GM19043 (cell line): Measurements from ENCODE around the gene SMAP1.
A peak's percentile ranks its signal among the peaks of the same experiment; 100 is the strongest.

Experiments
- ATAC-seq: cut with Tn5 transposase; IDR thresholded peaks from one replicate; pipeline ENCODE4 v1.9.1; 2021; ENCODE audit warnings: low read depth; ENCODE audit not compliant: unreplicated experiment

The SMAP1 gene

DNA sequence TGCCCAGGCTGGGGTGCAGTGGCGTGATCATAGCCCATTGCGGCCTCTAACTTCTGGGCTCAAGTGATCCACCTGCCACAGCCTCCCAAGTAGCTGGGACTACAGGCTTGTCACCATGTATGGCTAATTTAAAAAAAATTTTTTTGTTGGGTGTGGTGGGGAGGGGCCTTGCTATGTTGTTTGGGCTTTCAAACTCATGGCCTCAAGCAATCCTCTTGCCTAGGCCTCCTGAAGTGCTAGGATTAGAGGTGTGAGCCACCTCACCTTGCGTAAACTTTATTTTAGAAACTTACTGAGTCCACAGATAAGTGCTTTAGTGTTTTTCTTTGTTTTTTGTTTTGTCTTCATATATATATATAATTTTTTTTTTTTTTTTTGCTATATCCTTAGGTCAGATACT, 9.1 kb downstream of the SMAP1 start:
- ATAC-seq = no peak

DNA sequence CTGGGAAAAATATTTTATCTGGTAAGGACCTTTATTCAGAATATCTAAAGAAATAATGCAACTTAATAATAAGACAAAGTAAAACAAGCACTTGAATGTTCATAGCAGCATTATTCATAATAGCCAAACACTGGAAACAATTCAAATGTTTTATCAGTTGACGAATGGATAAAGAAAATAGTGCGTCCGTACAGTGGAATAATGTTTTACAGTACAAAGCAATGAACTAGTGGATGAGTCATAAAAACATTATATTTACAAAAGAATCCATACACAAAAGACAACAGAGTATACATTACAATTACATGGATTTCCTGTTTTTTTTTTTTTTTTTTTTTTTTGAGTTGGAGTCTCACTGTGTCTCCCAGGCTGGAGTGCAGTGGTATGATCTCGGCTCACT, 12.7 kb downstream of the SMAP1 start:
- no peak for ATAC-seq

DNA sequence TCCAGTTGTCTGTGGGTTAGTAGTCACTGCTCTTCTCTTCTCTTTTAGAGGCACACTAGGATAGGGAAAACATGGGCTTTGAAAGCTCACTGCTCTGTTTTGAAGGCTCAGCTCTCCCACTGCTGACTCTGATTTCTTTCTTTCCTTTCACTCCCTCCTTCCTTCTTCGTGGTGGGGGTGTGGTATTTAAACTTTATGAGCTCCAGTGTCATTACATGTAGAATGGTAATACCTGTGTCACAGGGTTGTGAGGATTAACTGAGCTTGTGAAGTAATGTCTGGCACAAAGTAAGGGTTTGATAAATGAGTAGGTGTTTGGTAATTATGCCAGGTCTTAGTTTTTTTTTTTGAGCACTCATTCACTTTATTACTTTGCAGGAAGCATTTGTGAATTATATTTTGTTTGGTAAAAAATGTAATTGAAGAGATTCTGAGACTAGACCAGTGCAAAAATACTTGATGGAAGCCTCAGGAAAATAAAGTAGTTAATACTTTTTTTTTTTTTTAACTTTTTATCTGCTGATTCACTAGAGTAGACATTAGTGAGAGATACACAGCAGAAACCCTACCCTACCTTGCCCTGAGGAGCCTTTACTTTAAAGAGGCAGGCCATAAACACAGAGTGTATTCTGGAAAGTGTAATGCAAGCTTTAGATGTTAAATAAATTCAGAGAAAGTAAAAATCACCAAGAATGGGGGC, 17.3 kb downstream of the SMAP1 start:
- ATAC-seq = no peak

DNA sequence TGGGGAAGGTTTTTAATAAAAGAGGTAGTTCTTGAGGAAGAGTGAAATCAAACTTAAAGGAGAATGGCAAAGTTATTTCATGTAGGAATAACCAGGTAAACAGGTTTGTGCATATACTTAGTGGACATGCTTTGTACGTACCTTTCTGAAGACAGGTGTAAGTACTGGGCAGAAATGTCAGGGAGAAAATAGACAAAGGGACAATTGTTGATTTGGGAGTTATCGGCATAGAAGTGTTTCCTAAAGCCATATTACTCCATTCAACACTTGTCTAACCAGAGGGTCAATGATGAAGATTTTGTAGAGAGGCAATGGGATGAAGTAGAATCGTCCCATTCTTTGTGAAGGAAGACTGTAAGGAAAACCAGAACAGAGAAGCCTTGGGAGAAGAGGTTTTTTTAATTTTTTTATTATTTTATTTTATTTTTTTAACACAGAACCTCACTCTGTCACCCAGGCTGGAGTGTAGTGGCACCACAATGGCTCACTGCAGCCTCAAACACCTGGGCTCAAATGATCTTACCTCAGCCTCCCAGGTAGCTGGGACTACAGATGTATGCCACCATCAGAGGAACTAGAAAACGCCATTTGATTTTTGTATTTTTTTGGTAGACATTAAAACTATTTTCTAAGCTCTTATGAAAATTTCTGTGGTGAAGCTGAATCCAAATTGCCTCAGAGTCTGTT, 18.0 kb downstream of the SMAP1 start:
- no peak for ATAC-seq

DNA sequence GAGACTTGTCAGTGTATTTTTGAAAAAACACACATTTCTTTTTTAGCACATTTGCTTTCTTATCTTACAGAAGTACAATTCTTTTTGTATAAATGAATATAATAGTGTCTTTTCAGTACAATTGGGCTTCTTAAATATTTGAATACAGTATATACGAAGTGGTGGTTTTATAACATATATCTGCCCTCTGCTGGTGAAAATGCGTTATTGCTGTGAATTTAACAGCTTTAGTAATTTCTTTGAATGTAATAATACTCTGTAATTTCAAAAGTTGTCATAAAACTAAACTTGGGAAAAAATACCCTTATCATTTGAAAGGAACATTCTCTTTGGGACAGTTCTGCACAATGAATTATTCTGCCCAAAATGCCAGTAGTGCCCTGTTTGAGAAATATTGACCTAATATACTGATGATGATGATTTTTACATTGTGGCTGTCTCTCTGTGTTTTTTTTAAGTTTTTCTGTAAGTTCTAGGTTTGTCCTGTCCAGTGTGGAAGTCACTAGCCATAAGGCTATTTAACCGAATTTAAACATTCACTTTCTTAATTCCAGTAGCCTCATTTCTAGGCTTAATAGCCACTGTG, 19.0 kb downstream of the SMAP1 start:
- no peak for ATAC-seq

DNA sequence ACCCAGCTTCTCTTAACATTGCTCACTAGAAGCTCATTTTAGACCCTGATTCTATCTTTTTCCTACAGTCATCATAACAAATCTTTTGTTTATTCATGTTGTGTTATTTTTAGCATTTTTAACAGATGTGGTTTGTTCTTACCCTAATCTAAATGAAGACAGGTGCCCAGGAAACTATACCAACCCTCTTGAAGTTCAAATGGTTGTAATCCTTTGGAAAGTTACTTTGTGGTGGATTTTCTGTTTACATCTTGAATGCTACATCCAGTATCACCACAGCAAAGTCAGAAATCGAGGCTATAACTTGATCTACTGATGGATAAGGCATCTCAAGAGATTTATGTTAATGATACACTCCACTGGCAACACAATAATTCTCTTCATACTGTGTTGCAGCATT, 26.2 kb downstream of the SMAP1 start:
- no peak for ATAC-seq

DNA sequence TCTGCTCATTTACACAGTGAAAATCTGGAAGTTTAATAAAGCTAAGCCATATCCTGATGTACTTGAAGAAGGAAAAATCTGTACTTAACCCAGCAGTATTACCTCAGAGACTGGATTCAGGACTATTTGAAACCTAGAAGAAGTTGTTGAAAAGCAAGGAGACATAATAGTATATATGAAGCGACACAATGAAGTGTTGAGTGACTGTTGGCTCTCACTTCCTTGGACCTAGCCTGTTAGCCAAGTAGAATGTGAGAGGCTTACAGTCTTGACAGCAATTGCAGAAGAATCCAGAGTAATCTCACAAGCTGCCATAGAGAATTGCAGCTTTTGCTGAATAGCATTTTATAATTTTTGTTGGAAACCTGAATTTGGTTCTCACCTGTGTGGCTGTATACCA, 26.7 kb downstream of the SMAP1 start:
- ATAC-seq = no peak

DNA sequence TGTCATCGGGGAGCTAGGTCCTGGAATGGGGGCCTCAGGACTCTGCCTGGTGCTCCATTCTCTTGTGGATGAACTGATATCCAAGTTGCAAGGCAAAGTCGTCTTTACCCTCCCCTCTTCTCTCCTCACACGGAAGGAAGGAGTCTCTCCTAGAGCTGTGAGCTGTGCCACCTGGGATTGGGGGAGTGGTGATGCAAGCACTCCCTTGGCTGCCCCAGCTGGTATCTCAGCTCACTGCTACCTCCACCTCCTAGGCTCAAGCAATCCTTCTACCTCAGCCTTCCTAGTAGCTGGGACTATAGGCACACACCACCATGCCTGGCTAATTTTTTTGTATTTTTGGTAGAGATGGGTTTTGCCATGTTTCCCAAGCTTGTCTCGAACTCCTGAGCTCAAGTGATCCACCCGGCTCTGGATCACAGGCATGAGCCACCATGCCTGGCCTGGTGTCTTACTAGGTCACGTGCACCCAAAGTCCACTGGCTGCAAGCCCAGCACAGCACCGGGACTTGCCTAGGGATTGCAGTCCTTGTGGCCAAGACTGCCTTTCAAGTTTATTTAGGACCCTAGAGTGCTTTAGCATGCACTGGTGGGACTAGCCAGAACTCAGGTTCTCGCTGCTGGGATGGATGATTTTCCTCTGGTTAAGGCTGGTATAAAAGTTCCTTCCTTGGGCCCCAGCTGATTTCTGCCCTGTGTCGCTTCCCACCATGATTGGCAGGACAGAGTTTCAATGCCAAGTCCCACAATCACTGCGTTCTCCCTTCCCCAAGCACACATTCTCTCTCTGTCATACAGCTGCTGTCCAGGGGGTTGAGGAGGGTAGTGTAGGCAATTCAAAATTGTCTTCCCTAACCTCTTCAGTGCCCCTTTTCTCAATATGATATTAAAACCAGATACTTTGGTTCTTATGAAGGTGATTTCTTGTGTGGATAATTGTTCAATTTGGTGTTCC, 33.5 kb downstream of the SMAP1 start:
- ATAC-seq = no peak

DNA sequence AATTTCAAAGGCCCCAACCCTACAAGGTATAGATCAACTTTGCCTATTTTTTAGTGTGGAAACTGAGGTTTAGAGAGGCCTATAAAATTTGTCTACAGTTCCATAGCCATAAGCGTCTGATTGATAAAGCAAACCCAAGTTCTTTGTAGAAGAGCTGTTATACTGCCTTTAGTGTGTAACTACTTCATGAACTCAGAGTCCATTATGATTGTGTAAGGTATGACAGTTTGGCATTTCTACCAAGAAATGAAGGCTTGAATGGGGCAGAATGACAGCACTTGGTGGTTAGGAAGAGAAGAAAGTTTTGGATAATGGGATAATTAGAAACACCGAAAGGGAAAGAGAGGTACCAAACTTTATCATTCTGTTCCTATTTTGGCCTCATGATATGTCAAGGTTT, 38.1 kb downstream of the SMAP1 start:
- ATAC-seq = no peak

DNA sequence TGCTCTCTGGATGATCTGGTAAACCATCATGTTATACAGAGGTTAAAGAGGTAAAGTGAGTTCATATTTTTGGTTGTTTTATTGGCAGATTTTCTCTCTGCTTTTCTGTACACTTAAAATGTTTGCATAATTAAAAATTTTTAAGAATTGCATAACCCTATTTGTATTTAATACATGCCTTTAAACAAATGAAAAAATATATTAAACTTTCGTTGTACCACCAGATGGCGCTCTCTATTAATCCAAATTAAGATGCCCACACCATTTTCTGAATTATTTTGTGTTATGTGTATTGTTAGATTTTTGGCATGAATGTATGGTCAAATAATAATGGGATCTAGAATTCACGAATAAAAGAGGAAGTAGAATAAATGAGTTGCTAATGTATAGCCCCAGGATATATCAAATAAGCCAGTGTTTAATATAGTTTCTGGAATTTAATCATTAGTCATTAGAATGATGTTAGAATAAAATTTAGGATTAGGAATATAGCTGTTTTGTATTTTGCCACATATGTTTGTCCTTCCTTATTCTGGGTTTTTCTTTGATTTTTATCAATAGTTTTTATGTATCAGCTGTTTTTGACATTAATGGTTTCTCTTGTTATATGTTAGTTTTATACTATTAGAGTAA, 38.9 kb downstream of the SMAP1 start:
- ATAC-seq = no peak

DNA sequence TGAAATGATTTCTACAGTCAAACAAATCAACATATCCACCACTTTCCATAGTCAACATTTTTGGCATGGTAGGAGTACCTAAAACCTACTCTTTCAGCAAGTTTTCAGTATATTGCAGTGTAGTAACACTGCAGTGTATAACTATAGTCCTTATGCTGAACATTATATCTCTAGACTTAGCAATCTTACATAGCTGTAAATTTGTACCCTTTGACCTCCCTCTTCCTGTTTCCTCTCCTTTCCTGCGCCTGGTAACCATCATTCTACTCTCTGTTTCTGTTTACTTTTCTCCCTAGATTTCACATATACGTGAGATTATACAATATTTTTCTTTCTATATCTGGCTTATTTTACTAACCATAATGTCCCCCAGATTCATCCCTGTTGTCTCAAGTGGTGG, 40.2 kb downstream of the SMAP1 start:
- ATAC-seq = no peak

DNA sequence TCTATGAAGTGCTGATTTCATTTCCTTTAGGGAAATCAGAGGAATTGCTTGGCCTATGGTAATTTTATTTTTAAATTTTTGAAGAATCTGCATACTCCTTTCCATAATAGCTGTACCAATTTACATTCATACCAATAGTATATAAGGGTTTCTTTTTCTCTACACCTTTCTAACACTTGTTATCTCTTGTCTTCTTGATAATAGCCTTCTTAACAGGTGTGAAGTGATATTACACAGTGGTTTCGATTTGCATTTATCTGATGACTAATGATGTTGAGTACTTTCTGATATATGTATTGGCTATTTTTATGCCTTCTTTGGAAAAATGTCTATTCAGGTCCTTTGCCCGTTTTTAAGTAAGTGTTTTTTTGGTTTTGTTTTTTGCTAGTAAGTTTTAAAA, 40.8 kb downstream of the SMAP1 start:
- ATAC-seq = no peak

DNA sequence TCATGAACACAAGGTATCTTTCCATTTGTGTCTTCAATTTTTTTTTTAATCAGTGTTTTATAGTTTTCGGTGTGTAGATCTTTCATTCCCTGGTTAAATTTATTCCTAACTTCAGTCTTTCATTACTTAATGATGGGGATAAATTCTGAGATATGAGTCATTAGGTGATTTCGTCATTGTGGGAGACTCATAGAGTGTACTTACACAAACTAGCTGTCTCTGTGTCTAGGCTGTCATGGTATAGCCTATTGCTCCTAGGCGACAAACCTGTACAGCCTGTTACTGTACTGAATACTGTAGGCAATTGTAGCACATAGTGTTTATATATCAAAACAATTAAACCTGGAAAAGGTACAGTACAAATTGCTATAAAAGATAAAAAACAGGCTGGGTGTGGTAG, 42.1 kb downstream of the SMAP1 start:
- ATAC-seq = no peak

DNA sequence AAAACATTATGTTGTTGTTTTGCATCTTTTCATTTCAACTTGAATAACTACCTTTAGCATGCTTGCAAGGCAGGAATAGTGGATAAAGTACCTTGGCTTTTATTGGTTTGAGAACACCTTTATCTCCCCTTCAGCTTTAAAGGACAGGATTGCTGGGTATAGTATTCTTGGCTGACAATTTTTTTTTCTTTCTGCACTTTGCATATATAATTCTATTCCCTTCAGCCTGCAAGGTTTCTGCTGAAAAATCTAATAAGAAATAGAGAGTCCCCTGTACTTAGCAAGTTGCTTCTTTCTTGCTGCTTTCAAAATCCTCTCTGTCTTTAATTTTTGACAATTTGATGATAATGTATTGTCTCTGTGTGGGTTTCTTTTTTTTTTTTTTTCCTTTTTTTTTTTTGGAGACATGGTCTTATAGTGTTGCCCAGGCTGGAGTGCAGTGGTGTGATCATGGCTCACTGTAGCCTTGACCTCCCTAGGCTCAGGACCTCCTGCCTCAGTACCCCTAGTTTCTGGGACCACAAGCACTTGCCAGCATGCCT, 47.1 kb downstream of the SMAP1 start:
- ATAC-seq = no peak

DNA sequence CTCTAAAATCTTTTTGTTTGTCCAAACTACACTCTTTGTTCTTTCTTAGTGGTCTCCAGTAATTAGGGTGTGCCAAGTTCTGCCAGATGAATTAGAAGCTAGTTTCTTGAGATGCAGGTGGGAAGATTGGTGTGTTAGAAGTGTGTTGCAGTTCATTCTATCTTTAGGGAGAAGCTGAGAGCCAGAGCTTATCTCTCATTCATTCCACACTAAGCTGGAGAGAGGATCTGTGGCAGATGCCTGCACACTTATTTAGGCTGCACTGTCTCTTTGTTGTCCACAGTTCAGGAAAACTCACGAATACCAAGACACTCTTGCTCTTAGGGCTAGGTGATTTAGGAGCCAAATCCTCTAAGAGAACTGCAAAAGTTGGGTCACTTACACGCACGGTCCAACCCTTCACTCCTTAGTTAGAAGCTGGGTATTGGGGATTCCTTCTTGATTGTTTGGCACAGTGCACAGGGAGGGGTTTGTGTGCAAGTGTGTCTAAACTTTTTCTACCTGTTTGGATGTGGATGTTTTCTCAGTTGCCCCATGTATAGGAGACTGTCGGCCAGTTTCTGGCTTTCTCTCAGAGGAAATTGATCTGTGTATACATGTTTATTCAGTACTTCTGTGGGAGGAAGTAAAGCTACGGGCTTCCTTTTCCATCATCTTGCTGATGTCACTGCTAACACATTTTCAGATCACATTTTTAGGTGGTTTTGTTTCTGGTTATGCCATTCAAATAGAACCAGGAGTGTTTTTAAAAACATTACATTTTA, 49.5 kb downstream of the SMAP1 start:
- ATAC-seq = peak; percentile 46

DNA sequence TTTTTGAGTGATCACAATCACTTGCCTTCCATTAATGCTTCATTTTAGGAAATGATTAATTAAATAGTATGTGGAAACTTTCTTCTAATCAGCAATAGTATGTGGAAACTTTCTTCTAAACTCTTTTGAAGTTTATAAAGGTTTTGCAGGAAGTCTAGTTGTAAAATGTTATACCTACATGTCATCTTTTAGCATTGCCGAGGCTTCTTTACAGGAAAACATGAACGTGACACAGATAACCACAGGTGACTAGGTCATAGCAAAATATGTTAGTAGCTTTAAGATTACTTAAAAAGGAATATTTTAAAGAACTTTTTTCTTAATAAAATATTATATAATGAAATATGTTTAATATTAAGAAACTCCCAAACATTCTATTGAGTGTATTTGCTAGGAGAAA, 56.8 kb downstream of the SMAP1 start:
- ATAC-seq = no peak

DNA sequence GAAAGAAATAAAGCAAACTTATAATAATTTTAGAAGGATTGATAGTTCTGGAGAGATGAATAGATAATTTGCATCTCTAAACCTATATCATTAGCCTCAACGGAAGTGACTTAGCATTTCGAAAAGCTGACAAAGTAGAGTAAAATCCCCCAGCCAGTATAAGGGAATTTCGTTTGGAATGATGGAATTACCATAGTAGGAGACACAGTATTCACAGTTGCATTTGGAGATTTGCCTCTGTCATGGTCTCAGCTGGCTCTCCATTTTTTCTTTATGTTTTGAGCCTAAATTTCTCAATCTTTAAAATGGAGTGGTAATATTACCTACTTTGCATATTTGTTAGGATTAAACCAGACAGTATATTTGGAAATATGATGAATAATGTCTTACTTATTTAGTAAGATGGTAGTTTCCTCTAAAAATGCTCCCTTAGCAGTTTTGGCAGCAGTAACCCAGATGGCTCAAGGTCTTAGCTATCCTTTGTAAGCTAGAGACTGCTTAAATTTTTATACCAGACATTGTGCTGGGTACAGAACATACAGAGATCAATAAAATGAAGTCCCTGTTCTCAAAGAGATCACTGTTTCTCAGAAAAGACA, 58.2 kb downstream of the SMAP1 start:
- ATAC-seq = no peak

DNA sequence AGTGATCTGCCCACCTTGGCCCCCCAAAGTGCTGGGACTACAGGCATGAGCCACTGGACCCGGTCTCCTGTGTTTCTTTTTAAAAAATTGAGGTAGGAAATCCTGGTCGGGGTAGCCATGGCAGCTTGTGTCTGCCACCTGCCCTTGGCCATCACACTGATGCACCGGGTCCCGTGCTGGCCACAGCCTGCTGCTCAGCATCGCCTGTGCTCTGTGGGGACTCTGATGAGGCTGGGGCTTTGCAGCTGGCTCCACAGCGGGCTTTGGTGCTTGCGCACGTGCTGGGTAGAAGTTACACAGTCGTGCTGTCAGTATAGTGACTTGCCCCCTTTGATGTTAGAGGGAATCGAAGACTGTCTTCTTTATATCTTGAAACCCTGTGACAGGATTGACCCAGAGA, 66.7 kb downstream of the SMAP1 start:
- ATAC-seq = no peak

DNA sequence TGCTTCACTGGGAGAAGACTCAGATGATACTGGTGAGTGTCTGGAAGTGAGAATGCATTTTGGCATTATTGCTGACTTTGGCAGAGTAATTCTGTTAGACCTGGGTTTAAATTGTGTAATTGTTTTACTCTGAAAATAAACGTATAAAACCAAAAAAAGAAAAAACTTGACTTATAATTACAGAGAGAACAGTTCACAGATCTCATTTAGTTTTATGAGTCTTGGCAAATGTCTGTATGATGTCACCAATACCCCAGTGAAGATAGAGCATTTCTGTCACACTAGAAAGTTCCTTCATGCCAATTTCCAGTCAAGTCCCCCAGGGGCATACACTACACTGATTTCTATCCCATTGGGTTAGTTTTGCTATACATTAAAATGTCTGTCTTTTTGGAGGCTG, 67.3 kb downstream of the SMAP1 start:
- no peak for ATAC-seq
